HG03108 (cell line): ENCODE data around the gene FBXW9.
"Not testable (repeated sequence)": the region's sequence is repeated elsewhere in the genome, so short reads cannot be mapped to it uniquely, and the experiment has no call there.

Experiments
- ATAC-seq: cut with Tn5 transposase; IDR thresholded peaks from one replicate; pipeline ENCODE4 v1.9.1; 2021; ENCODE audit warnings: moderate library complexity; ENCODE audit not compliant: unreplicated experiment

FBXW9 gene

DNA sequence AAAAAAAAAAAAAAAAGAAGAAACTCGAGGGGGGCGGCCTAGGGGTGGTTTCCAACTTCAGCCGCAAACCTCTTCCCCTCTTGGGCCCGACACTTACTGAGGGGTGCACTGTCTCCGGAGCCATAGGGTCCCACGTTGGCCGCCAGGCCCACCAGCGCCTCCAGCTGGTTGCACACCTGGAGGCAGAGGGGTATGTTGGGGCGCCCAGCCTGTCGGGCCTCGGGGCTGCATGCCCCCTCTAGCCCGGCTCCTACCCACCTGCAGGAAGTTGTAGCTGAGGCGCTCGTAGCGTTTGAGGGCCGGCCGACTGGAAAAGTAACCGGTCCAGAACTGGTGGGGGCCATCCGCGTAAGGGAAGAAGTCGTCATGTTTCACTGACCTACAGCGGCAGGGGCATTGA lies 38.5 kb downstream of the FBXW9 start:
- no peak for ATAC-seq

DNA sequence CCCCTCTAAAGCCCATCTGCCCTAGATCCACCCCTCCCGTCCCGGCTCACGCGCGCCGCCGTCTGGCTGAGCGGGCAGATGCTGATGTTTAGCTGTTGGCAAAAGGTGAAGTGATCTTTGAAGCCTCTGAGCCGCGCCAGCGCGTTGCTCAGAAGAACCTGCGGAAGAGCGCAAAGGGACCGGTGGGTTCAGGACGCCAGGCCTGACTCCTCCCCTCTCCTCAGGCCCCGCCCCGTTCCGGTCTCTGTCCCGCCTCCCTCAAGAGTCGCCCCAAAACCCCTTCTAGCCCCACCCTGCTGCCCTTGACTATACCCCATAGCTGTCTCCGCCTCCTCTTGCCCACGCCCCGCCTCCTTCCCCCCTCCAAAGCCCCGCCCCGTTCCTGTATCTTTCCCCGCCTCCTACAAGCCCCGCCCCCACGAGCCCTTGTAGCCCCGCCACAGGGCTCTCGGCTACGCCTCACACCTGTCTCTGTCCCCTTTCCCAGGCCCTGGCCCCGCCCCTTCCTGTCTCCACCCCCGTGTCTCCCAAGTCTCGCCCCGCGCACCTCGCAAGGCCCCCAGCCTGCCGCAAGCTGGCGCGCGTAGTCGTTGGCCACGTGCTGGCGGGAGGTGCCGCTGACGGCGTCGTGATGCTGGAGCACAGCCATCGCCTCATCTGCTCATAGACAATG lies 39.4 kb downstream of the FBXW9 start:
- ATAC-seq: no peak

DNA sequence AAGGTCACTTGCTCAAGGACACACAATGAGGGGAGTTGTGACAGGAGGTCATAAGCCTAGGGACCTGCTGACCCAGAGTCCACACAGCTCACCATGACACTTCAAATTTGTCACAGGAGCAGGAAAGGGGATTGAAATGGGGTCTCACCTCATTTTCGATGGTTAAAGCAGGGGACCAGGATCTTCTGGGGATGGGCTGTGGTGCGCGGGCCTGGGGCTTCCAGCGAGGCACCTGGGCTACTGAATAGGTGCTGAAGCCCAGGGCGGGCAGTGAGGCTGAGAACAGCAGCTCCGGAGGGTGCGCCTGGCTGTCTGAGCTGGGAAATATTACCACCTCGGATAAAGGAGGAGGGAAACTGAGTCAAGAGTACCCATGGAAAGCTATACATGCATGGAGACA lies 40.9 kb downstream of the FBXW9 start:
- no peak for ATAC-seq

DNA sequence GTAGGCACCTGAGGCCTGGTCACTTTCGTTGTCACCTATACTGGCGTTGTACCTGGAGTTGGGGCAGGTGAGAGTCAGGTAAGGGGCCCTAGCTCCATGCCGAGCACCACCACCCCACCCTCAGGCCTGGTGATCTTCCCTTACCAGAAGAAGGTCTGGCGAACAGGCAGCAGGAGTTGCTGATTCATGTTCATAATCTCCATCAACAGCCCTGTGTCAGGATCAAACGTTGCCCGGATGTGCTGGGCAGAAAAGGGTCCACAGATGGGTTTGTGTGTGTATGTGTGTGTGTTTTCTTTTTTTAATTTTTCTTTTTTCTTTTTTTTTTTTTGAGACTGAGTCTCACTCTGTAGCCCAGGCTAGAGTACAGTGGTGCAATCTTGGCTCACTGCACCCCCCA lies 44.2 kb downstream of the FBXW9 start:
- ATAC-seq: no peak

DNA sequence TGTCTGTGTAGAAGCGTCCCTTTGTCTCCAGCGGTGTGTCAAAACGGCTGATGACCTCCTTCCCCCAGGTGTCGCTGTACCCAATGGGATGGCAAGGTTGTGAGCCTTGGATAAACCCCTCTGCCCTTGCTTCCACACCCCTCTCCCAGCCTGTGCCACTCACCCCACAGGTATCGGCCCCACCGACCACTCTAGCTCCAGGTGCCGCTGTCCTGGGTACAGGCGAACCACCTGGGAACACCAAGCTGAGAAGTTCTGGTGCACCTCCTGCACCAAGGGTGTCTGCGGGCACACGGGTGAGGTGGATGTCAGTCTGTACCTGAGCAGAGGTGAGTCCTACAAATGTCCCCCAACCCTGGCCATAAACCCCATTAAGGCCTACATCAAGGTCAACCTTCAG lies 46.5 kb downstream of the FBXW9 start:
- no peak for ATAC-seq

DNA sequence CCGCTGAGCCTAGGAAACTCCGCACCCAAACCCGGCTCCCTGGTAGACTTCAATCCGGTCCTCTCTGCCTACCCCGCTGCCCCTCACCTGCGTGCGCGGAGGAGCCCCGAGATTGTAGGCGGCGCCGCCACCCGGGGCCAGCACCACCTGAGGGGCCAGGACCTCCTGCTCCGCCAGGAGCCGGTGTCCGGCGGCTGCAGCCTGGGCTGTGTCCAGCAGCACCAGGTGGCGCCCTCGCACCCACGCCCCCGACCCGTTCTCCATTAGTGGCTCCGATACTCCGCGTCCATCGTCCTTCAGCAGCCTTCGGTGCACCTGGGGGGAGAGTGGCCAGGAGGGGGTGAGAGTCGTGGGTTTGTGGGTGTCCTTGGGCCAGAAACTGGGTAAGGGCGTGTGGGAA lies 48.3 kb downstream of the FBXW9 start:
- ATAC-seq: no peak

DNA sequence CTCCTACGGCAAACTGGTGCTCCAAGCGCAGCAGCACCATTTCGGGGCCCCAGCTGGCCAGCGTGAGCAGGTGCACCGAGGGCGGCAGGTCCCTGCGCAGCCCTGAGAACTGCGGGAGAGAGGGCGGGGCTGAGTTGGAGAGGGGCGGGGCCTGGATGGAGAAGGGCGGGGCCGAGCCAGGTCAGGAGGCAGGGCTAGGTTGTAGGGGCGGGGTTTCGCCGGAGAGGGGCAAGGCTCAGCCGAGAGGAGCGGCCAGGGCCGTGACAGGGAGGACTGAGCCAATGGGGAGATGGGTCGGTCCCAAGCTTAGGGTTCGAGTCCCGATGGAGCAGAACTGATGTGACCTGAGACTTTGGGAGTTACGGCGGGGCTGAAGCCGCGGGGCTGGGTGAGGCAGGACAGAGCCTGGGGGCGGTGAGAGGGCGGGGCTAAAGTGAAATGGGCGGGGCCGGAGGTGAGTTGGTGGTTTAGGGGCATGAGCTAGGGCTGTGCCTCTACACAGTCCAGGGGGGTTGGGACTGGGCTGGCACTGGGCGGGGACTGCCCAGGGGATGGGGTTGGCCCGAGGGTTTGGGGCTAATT lies 48.9 kb downstream of the FBXW9 start:
- ATAC-seq: no peak

DNA sequence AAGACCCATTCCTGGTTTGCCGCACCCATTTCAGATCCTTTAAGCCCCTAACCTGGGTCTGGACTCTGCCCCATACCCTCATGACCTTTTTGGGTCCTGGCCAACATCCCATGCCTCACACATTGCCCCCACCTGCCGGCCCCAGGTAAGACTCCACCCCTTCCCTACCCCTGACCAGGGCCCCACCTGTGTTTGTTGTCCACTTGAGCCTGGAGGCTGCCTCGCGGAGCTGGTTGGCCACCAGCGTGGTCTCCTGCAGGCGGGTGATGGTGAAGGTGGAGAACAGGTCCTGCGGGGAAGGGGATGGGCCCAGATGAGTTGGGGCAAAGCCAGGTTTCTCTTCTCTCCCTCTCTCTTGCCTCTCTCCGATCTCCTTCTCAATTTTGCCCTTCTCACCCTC lies 49.4 kb downstream of the FBXW9 start:
- ATAC-seq: no peak

DNA sequence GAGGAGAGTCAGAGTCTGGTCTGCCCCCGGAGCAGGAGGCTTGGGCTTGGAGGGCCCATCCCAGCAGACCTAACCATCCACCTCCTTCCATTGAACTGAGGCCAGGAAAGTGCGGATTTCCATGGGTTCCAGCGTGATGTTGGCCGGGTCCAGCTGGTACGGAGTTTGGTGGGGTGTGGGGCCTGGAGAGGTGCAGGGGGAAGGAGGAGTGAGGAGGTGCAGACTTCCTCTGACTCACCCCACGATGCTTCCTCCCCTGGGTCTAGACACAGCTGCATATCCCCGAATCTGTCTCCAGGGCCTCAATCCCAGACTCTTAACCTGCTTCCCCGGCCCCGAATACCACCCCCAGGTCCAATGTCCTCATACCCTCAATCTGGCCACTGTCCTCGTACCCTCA lies 49.9 kb downstream of the FBXW9 start:
- no peak for ATAC-seq

DNA sequence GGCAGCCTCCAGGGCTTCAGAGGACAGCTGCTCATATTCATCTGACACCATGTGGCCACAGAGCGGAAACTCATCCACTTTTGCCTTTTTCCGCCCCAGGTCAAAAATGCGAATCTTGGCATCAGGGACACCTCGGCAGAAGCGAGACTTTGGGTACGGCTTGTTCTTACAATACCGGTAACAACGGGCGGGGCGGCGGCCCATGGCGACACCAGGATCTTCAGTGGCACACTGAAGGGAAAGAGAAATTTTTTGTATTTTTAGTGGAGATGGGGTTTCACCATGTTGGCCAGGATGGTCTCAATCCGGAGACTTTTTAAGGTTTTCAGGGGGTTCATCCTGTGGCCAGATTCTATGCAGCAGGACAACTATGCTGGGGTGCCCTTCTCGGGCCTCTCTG lies 52.7 kb downstream of the FBXW9 start:
- not testable (repeated sequence) for ATAC-seq

DNA sequence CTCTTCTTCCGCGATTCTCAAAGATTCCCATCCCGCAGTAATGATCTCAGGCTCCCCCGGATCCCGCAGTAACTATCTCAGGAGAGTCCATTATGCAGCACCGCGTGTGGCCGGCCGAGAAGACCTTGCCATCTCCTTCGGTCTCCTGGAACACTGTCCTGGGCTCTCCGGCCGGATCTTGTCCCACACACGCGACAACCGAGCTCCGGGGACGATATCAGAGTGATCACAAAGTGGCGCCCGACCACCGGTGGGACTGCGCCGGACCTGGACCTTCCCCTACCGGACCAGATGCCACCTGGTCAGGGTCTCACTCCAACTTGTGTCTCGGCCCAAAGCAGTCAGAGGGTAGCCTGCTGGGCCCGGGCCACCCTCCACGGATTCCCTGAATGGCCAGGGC lies 53.9 kb downstream of the FBXW9 start:
- ATAC-seq: no peak

DNA sequence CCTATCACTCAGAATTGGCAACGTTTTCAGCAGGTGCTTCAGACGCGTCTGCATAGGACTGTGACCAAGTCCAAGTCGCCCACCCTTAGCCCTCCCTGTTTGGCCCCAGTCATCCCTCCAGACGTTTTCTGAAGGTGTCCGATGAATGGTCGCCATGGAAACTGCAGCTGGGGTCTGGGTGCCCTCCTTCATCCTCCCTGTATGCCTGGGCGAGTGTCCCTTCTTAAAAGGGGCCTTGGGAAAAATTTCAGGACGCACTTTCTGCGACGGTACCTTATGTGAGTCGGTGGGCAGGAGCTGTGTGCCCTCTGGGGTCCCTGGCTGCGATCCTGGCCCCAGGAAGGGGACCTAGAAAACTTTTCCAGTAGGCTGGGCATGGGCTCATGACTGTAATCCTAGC lies 55.0 kb downstream of the FBXW9 start:
- ATAC-seq: no peak

DNA sequence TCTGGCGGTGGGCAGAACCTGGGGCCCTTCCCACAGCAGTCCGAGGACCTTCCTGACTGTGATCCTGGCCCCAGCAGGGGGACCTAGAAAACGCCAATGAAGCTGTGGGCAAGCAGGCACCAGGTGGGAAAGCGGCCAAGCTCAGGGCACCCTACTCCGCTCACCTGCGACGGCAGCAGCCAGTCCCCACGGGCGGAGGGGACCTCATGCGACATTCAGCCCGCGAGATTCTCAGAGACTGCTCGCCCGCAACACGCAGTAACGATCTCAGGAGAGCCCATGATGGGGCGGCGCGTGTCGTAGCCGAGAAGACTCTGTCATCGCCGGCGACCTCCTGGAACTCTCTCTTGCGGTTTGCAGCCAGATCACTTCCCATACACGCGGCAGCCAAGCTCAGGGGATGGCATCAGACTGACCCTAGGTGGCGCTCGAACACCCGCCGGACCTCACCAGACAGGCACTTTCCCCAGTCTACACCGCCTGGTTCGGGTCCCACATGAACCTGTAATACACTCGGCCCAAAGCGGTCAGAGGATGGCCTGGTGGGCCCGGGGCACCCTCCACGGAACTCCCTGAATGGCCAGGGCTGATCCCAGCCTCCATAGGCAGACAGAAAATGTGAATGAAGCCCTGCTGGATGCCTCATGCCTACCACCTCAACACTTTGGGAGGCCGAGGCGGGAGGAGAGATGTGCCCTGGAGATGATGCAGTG lies 56.4 kb downstream of the FBXW9 start:
- peak; percentile 70 for ATAC-seq
